SK-N-SH (cell line): Measurements from ENCODE around the gene PARP8. TPM values are rescaled to one million over a fixed set of nuclear protein-coding genes. Genes with fewer than 3 reads are reported as not detected.

Source experiments
- CTCF ChIA-PET: fragments of 300-600, 350-600 bp; formaldehyde crosslinking; extraction: SDS; loops from one replicate; lab custom pipeline; 2021; lab: Yijun Ruan, JAX
- POLR2A ChIA-PET: fragments of 350-600 bp; sonication (Branson Sonifier 250); formaldehyde crosslinking; extraction: SDS; loops from one replicate; lab custom pipeline; 2020; ENCODE audit warnings: antibody characterized with exemption, inconsistent platforms; lab: Yijun Ruan, JAX
- DNase-seq: peaks from one replicate; pipeline ENCODE4 v3.0.0; 2012
- H2AFZ ChIP-seq: fragments of 200-600 bp; sonication (generic); 2 replicates; pipeline ENCODE4 v1.8.1; 2016; ENCODE audit warnings: antibody characterized with exemption, mild to moderate bottlenecking, low read depth
- H3F3A ChIP-seq: fragments of 200-600 bp; sonication (generic); replicated peaks from 2 replicates; pipeline ENCODE3; 2016; ENCODE audit warnings: antibody characterized with exemption, mild to moderate bottlenecking; ENCODE audit not compliant: insufficient read depth
- H3K27ac ChIP-seq, 2 experiments: fragments of 200-500 bp in 1 of 2; fragments of 200-600 bp in 1 of 2; sonication (Bioruptor generic) in 1 of 2; sonication (generic), shearing (Covaris generic) in 1 of 2; 2 replicates each; pipeline versions ENCODE4 v1.5.1 to v1.6.1; 2014 to 2016; ENCODE audit warnings: low read depth in 2 of 2, inconsistent platforms in 1 of 2, low read length in 1 of 2, mild to moderate bottlenecking in 1 of 2, mixed read lengths in 1 of 2
- H3K27me3 ChIP-seq: fragments of 200-600 bp; sonication (generic), shearing (Covaris generic); 2 replicates; pipeline ENCODE4 v1.6.1; 2016; ENCODE audit warnings: mixed run types; ENCODE audit not compliant: insufficient read depth
- H3K36me3 ChIP-seq, 2 experiments: fragments of 200-500 bp in 1 of 2; fragments of 200-600 bp in 1 of 2; sonication (Bioruptor generic) in 1 of 2; sonication (generic) in 1 of 2; replicated peaks in 1 of 2; 2 replicates each; pipeline versions ENCODE3 to v1.5.1; 2014 to 2016; ENCODE audit warnings: low read length in 1 of 2, mild to moderate bottlenecking in 1 of 2; ENCODE audit not compliant: insufficient read depth in 2 of 2, control insufficient read depth in 1 of 2
- H3K4me1 ChIP-seq, 2 experiments: fragments of 200-500 bp in 1 of 2; fragments of 200-600 bp in 1 of 2; sonication (Bioruptor generic) in 1 of 2; sonication (generic), shearing (Covaris generic) in 1 of 2; 2 replicates each; pipeline versions ENCODE4 v1.5.1 to v1.6.1; 2014 to 2016; ENCODE audit warnings: low read depth in 1 of 2, low read length in 1 of 2, mixed run types in 1 of 2; ENCODE audit not compliant: insufficient read depth in 2 of 2, control insufficient read depth in 1 of 2
- H3K4me2 ChIP-seq: fragments of 200-600 bp; sonication (generic), shearing (Covaris generic); 2 replicates; pipeline ENCODE4 v1.6.1; 2017; ENCODE audit warnings: mixed run types
- H3K4me3 ChIP-seq, 2 experiments: fragments of 200-500 bp in 1 of 2; fragments of 200-600 bp in 1 of 2; sonication (Bioruptor generic) in 1 of 2; sonication (generic), shearing (Covaris generic) in 1 of 2; 2 replicates each; pipeline versions ENCODE4 v1.5.1 to v1.8.1; 2014 to 2016; ENCODE audit warnings: low read depth in 2 of 2, inconsistent platforms in 1 of 2, low read length in 1 of 2, mild to moderate bottlenecking in 1 of 2, mixed read lengths in 1 of 2, moderate library complexity in 1 of 2
- H3K79me2 ChIP-seq: fragments of 200-600 bp; sonication (generic); 2 replicates; pipeline ENCODE4 v1.8.1; 2017; ENCODE audit warnings: mild to moderate bottlenecking; ENCODE audit not compliant: insufficient read depth
- H3K9ac ChIP-seq: fragments of 200-600 bp; sonication (generic); 2 replicates; pipeline ENCODE4 v1.6.1; 2017; ENCODE audit warnings: mixed run types
- H3K9me2 ChIP-seq: fragments of 200-600 bp; sonication (generic); 2 replicates; pipeline ENCODE4 v1.6.1; 2017; ENCODE audit warnings: mixed run types
- H3K9me3 ChIP-seq: fragments of 200-600 bp; sonication (generic); 2 replicates; pipeline ENCODE4 v1.6.1; 2017; ENCODE audit warnings: mixed run types, mild to moderate bottlenecking, moderate library complexity
- H4K20me1 ChIP-seq: fragments of 200-600 bp; sonication (generic); 2 replicates; pipeline ENCODE4 v1.6.1; 2017; ENCODE audit warnings: mild to moderate bottlenecking, mixed run types; ENCODE audit not compliant: insufficient read depth
- ELF1 ChIP-seq: IDR thresholded peaks from 2 replicates; pipeline ENCODE4 v1.4.0; 2012
- EZH2phosphoT487 ChIP-seq: fragments of 200-600 bp; sonication (generic); IDR thresholded peaks from 2 replicates; pipeline ENCODE4 v1.6.1; 2017; ENCODE audit warnings: low read depth, mixed run types, mild to moderate bottlenecking, antibody characterized with exemption, moderate library complexity, borderline replicate concordance
- GABPA ChIP-seq: IDR thresholded peaks from 2 replicates; pipeline ENCODE4 v1.4.0; 2012; ENCODE audit warnings: low read depth, mild to moderate bottlenecking
- JUND ChIP-seq: IDR thresholded peaks from 2 replicates; pipeline ENCODE4 v1.4.0; 2012
- MEF2A ChIP-seq: IDR thresholded peaks from 2 replicates; pipeline ENCODE4 v1.4.0; 2012; ENCODE audit warnings: low read depth, borderline replicate concordance
- POLR2AphosphoS5 ChIP-seq: IDR thresholded peaks from 2 replicates; pipeline ENCODE4 v1.6.1; 2012; ENCODE audit warnings: low read depth, low read length
- RAD21 ChIP-seq: IDR thresholded peaks from 2 replicates; pipeline ENCODE4 v1.6.1; 2012; ENCODE audit warnings: mild to moderate bottlenecking, low read length
- RFX5 ChIP-seq: IDR thresholded peaks from 2 replicates; pipeline ENCODE4 v1.6.1; 2012; ENCODE audit warnings: mild to moderate bottlenecking, improper control_type of control experiment, low read length
- TAF1 ChIP-seq: IDR thresholded peaks from 2 replicates; pipeline ENCODE4 v1.6.1; 2012; ENCODE audit warnings: low read depth, mild to moderate bottlenecking, low read length, moderate library complexity, borderline replicate concordance
- TCF12 ChIP-seq: IDR thresholded peaks from 2 replicates; pipeline ENCODE4 v1.4.0; 2012
- TEAD4 ChIP-seq: IDR thresholded peaks from 2 replicates; pipeline ENCODE4 v1.4.0; 2012; ENCODE audit warnings: mild to moderate bottlenecking, borderline replicate concordance; ENCODE audit not compliant: insufficient read depth
- YY1 ChIP-seq: IDR thresholded peaks from 2 replicates; pipeline ENCODE4 v1.4.0; 2012; ENCODE audit warnings: low read depth, mild to moderate bottlenecking
- WGBS: methylation state at CpG from one replicate; pipeline ENCODE4 v1.1.6; 2017; ENCODE audit warnings: low lambda C conversion rate; 5-methylcytosine and 5-hydroxymethylcytosine counted together
- polyA plus RNA-seq, 3 experiments: library from polyadenylated mRNA; depleted of rRNA; stranded (reverse); fragments of >200 nt; gene quantifications; 2 replicates each; pipeline ENCODE4 v1.2.3, GENCODE V29; 2012
- TF ChIP-seq, protein P1 (sequence below): IDR thresholded peaks from 2 replicates; pipeline ENCODE4 v1.4.0; 2012; ENCODE audit warnings: low read depth, borderline replicate concordance
- TF ChIP-seq, protein P2 (sequence below): IDR thresholded peaks from 2 replicates; pipeline ENCODE4 v1.4.0; 2012; ENCODE audit warnings: low read depth, borderline replicate concordance
- TF ChIP-seq, protein P3 (sequence below): fragments of 150-350 bp; IDR thresholded peaks from 2 replicates; pipeline ENCODE4 v1.6.1; 2016; ENCODE audit warnings: mild to moderate bottlenecking, low read depth, low read length
- TF ChIP-seq, protein P4 (sequence below): fragments of 200-600 bp; sonication (generic); IDR thresholded peaks from 2 replicates; pipeline ENCODE4 v1.6.1; 2017; ENCODE audit warnings: antibody characterized with exemption, mild to moderate bottlenecking, moderate library complexity

Gene PARP8
- polyA plus RNA-seq, 1 of the 3 experiments (the other 2 are of a cell fraction) = 6.2 TPM

DNA sequence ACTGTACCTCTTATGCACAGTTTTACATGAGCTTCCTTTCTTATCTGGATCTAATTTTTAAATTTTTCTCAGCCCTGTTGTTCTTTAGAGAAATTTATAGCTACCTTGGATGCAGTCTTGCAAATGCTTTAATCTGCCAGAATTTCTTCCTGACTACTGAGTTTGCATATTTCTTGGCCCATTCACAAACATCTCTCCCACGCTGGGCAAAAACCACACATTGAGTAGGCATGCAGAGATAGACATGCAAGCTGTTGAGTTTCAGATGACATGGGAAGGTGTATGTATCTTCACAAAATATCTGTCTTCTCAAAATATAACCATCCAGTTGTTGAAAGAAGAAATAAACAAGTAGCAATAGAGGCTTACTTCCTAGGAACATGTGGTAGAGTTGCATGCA, 101.2 kb downstream of the PARP8 start:
- DNase-seq = no peak
- Histone ChIP-seq H3K27ac (peak overlapping the region in 1 of 2 experiments; percentile 18; a peak in 1 of 4 replicates), H3K4me3 (no peak overlapping the region), H3K36me3 (peaks cover 0 to 17% of the 10 kb centered on the region in 2 experiments)
- WGBS = 52% methylated on average over 1 of the region's 1 CpG
- CTCF ChIA-PET = interaction anchor here (1.6 kb wide), 1 partner anchor 15 kb away, joined by 5 read pairs; no protein-coding TSS in a partner anchor
- TF ChIP-seq JUND (0 out of 2 replicates have a peak, but pooled peaks have one; percentile 13), TCF12 (0 out of 2 replicates have a peak, but pooled peaks have one; percentile 15)
- TF ChIP-seq, protein P1, sequence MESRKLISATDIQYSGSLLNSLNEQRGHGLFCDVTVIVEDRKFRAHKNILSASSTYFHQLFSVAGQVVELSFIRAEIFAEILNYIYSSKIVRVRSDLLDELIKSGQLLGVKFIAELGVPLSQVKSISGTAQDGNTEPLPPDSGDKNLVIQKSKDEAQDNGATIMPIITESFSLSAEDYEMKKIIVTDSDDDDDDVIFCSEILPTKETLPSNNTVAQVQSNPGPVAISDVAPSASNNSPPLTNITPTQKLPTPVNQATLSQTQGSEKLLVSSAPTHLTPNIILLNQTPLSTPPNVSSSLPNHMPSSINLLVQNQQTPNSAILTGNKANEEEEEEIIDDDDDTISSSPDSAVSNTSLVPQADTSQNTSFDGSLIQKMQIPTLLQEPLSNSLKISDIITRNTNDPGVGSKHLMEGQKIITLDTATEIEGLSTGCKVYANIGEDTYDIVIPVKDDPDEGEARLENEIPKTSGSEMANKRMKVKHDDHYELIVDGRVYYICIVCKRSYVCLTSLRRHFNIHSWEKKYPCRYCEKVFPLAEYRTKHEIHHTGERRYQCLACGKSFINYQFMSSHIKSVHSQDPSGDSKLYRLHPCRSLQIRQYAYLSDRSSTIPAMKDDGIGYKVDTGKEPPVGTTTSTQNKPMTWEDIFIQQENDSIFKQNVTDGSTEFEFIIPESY = no peak
- TF ChIP-seq, all 33 proteins: peak for 2
- Histone ChIP-seq H2AFZ (no peak overlapping the region), H3K9me2 (no peaks in the 10 kb centered on the region), H3K4me1 (peaks cover 0 to 9% of the 10 kb centered on the region in 2 experiments; a peak in 2 of 4 replicates), H3F3A (peaks cover 8% of the 10 kb centered on the region), H3K9ac (no peak overlapping the region), H3K4me2 (0 out of 2 replicates have a peak overlapping the region, but pooled peaks have one; percentile 23), H3K27me3 (no peaks in the 10 kb centered on the region), H3K79me2 (no peaks in the 10 kb centered on the region), H4K20me1 (no peaks in the 10 kb centered on the region), H3K9me3 (no peaks in the 10 kb centered on the region)
- POLR2A ChIA-PET = no interaction called here

DNA sequence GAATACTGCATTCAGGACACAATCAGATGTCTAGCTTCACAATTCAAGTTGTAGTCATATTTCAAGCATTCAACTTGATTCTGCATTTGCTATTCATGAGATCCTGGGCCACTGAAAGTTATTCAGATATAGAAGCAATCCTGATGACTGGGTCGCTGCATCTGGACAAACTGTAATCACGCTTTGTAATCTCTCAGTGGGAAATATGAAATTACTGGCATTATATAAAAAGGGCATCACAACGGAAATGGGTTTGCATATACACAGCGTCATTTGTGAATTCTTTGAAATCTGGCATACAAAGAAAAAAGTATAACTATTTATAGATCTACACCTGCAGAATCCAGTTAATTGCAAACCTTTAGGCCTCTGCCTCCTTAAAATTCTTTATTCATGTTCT, 102.2 kb downstream of the PARP8 start:
- no peak overlapping the region for H3K9ac ChIP-seq
- H3K27me3 ChIP-seq = no peaks in the 10 kb centered on the region
- TF ChIP-seq GABPA (no peak), ELF1 (no peak)
- peaks cover 8% of the 10 kb centered on the region for H3F3A ChIP-seq
- H3K27ac ChIP-seq = no peak overlapping the region
- CTCF ChIA-PET = interaction anchor here (0.6 to 1.6 kb wide), 2 partner anchors 16 to 312 kb away, joined by 3 to 5 read pairs; no protein-coding TSS in a partner anchor
- no peaks in the 10 kb centered on the region for H3K79me2 ChIP-seq
- H3K4me2 ChIP-seq = no peak overlapping the region
- peaks cover 0 to 9% of the 10 kb centered on the region in 2 experiments; a peak in 2 of 4 replicates for H3K4me1 ChIP-seq
- no peak overlapping the region for H3K4me3 ChIP-seq
- WGBS = 77% methylated on average over 4 of the region's 4 CpGs
- peak; percentile 17 for DNase-seq
- POLR2A ChIA-PET = no interaction called here
- H3K36me3 ChIP-seq = peaks cover 0 to 18% of the 10 kb centered on the region in 2 experiments
- no peaks in the 10 kb centered on the region for H3K9me3 ChIP-seq
- no peak overlapping the region for H2AFZ ChIP-seq
- no peaks in the 10 kb centered on the region for H4K20me1 ChIP-seq
- H3K9me2 ChIP-seq = no peaks in the 10 kb centered on the region

DNA sequence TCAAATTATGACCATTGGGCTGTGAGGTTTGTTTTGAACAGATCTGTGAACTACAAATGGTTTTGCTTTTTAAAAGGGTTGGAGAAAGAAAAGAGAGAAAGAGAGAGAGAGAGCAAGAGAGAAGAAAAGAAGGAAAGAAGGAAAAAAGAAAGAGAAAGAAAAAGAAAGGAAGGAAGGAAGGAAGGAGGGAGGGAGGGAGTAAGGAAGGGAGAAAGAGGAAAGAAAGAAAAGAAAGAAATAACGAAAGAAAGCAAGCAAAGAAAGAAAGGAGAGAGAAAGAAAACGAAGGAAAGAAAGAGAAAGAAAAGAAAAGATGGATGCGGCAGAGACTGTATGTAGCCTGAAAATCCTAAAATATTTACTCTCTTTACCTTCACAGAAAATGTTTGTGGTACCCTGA, 104.0 kb downstream of the PARP8 start:
- Histone ChIP-seq H3F3A (peaks cover 8% of the 10 kb centered on the region), H4K20me1 (no peaks in the 10 kb centered on the region), H3K36me3 (peaks cover 0 to 18% of the 10 kb centered on the region in 2 experiments), H3K27me3 (no peaks in the 10 kb centered on the region), H2AFZ (no peak overlapping the region), H3K79me2 (no peaks in the 10 kb centered on the region), H3K9me2 (no peaks in the 10 kb centered on the region), H3K9me3 (no peaks in the 10 kb centered on the region), H3K4me1 (peaks cover 0 to 9% of the 10 kb centered on the region in 2 experiments; a peak in 1 of 4 replicates), H3K27ac (no peak overlapping the region), H3K4me2 (no peak overlapping the region), H3K4me3 (no peak overlapping the region), H3K9ac (no peak overlapping the region)
- POLR2A ChIA-PET = no interaction called here
- TF ChIP-seq, protein P2, sequence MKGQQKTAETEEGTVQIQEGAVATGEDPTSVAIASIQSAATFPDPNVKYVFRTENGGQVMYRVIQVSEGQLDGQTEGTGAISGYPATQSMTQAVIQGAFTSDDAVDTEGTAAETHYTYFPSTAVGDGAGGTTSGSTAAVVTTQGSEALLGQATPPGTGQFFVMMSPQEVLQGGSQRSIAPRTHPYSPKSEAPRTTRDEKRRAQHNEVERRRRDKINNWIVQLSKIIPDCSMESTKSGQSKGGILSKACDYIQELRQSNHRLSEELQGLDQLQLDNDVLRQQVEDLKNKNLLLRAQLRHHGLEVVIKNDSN = no peak
- no peak for TF ChIP-seq POLR2AphosphoS5
- TF ChIP-seq ELF1 = no peak
- no peak for TF ChIP-seq TAF1
- TF ChIP-seq RFX5 = no peak
- no peak for TF ChIP-seq MEF2A
- no peak for TF ChIP-seq YY1
- TF ChIP-seq, protein P3, sequence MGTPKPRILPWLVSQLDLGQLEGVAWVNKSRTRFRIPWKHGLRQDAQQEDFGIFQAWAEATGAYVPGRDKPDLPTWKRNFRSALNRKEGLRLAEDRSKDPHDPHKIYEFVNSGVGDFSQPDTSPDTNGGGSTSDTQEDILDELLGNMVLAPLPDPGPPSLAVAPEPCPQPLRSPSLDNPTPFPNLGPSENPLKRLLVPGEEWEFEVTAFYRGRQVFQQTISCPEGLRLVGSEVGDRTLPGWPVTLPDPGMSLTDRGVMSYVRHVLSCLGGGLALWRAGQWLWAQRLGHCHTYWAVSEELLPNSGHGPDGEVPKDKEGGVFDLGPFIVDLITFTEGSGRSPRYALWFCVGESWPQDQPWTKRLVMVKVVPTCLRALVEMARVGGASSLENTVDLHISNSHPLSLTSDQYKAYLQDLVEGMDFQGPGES = no peak
- TF ChIP-seq TEAD4 = no peak
- TF ChIP-seq, protein P4, sequence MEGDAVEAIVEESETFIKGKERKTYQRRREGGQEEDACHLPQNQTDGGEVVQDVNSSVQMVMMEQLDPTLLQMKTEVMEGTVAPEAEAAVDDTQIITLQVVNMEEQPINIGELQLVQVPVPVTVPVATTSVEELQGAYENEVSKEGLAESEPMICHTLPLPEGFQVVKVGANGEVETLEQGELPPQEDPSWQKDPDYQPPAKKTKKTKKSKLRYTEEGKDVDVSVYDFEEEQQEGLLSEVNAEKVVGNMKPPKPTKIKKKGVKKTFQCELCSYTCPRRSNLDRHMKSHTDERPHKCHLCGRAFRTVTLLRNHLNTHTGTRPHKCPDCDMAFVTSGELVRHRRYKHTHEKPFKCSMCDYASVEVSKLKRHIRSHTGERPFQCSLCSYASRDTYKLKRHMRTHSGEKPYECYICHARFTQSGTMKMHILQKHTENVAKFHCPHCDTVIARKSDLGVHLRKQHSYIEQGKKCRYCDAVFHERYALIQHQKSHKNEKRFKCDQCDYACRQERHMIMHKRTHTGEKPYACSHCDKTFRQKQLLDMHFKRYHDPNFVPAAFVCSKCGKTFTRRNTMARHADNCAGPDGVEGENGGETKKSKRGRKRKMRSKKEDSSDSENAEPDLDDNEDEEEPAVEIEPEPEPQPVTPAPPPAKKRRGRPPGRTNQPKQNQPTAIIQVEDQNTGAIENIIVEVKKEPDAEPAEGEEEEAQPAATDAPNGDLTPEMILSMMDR = no peak
- no peak for TF ChIP-seq RAD21
- TF ChIP-seq EZH2phosphoT487 = no peak
- DNase-seq = no peak
- CTCF ChIA-PET = no interaction called here
- WGBS = 85% methylated on average over 3 of the region's 3 CpGs
